DOHH2 (cell line): Measurements from ENCODE around the gene FMNL1.

Experiments
- H3F3A ChIP-seq: fragments of 200-600 bp; sonication (generic), shearing (Covaris generic); 2 replicates; pipeline ENCODE4 v1.6.0; 2016; ENCODE audit warnings: antibody characterized with exemption, mild to moderate bottlenecking; ENCODE audit not compliant: control insufficient read depth, insufficient read depth
- H3K27ac ChIP-seq: fragments of 200-600 bp; sonication (generic); 2 replicates; pipeline ENCODE4 v1.5.1; 2014; ENCODE audit warnings: low read depth, mild to moderate bottlenecking, low read length, moderate library complexity
- H3K27me3 ChIP-seq: fragments of 200-600 bp; sonication (generic); 2 replicates; pipeline ENCODE4 v1.6.1; 2014; ENCODE audit warnings: mild to moderate bottlenecking, low read length, mixed read lengths; ENCODE audit not compliant: control insufficient read depth
- H3K36me3 ChIP-seq: fragments of 200-600 bp; sonication (generic); 2 replicates; pipeline ENCODE4 v1.6.1; 2014; ENCODE audit warnings: mild to moderate bottlenecking, low read length, moderate library complexity, mixed read lengths; ENCODE audit not compliant: control insufficient read depth
- H3K4me1 ChIP-seq: fragments of 200-600 bp; sonication (generic); 2 replicates; pipeline ENCODE4 v1.6.1; 2014; ENCODE audit warnings: mild to moderate bottlenecking, low read length, mixed read lengths; ENCODE audit not compliant: control insufficient read depth
- H3K4me2 ChIP-seq: fragments of 200-600 bp; sonication (generic); 2 replicates; pipeline ENCODE4 v1.6.0; 2014; ENCODE audit warnings: mild to moderate bottlenecking, low read length, moderate library complexity
- H3K4me3 ChIP-seq: fragments of 200-600 bp; sonication (generic); 2 replicates; pipeline ENCODE4 v1.5.1; 2014; ENCODE audit warnings: mild to moderate bottlenecking, low read length, mixed read lengths
- H3K79me2 ChIP-seq: fragments of 200-600 bp; sonication (generic); 2 replicates; pipeline ENCODE4 v1.6.1; 2014; ENCODE audit warnings: mild to moderate bottlenecking, low read length, mixed read lengths; ENCODE audit not compliant: control insufficient read depth
- H3K9me2 ChIP-seq: fragments of 200-600 bp; sonication (generic); replicated peaks from 2 replicates; pipeline ENCODE4 v1.6.1; 2014; ENCODE audit warnings: mild to moderate bottlenecking, low read length, mixed read lengths; ENCODE audit not compliant: control insufficient read depth
- H3K9me3 ChIP-seq: fragments of 200-600 bp; sonication (generic); 2 replicates; pipeline ENCODE4 v1.6.1; 2014; ENCODE audit warnings: antibody characterized with exemption, low read length, mixed read lengths; ENCODE audit not compliant: control insufficient read depth, insufficient read depth
- H4K20me1 ChIP-seq: fragments of 200-600 bp; sonication (generic); 2 replicates; pipeline ENCODE4 v1.6.0; 2014; ENCODE audit warnings: low read depth, mild to moderate bottlenecking, antibody characterized with exemption, low read length, moderate library complexity; ENCODE audit not compliant: control insufficient read depth, insufficient read depth
- CTCF ChIP-seq: fragments of 200-600 bp; sonication (generic); IDR thresholded peaks from one replicate; pipeline ENCODE4 v1.5.1; 2014; ENCODE audit warnings: antibody characterized with exemption, mild to moderate bottlenecking, low read depth, low read length; ENCODE audit not compliant: poor library complexity, severe bottlenecking
- EZH2phosphoT487 ChIP-seq: fragments of 200-600 bp; sonication (generic); IDR thresholded peaks from 2 replicates; pipeline ENCODE4 v1.6.1; 2017; ENCODE audit warnings: borderline replicate concordance, mild to moderate bottlenecking, antibody characterized with exemption, low read length, moderate library complexity, mixed read lengths

FMNL1 gene

DNA sequence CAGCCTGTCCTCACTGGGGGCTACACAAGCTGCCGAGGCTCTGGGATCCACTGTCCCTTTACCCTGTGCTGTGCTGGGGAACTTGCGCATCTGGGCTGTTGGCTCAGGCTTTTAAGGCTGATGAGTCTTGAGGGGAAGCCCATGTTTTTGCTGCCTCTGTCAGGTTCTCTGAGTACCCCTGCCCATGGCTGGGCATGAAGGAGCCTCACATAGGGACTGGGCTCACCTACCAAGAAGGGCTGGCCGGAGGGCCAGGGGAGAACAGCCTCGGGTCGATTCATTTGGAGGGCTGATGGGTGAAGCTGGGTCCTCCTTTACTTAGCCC is 14.6 kb downstream of the FMNL1 start:
- H3F3A ChIP-seq = peaks cover 4% of the 10 kb centered on the region
- no peaks in the 10 kb centered on the region for H3K9me2 ChIP-seq
- TF ChIP-seq EZH2phosphoT487 (no peak), CTCF (no peak)
- H3K4me3 ChIP-seq = no peak overlapping the region
- no peaks in the 10 kb centered on the region for H3K9me3 ChIP-seq
- H3K36me3 ChIP-seq = peaks cover 22% of the 10 kb centered on the region
- no peak overlapping the region for H3K27ac ChIP-seq
- H3K27me3 ChIP-seq = no peaks in the 10 kb centered on the region
- H3K4me2 ChIP-seq = no peak overlapping the region
- H3K79me2 ChIP-seq = no peaks in the 10 kb centered on the region
- H3K4me1 ChIP-seq = peaks cover 6% of the 10 kb centered on the region
- no peaks in the 10 kb centered on the region for H4K20me1 ChIP-seq

DNA sequence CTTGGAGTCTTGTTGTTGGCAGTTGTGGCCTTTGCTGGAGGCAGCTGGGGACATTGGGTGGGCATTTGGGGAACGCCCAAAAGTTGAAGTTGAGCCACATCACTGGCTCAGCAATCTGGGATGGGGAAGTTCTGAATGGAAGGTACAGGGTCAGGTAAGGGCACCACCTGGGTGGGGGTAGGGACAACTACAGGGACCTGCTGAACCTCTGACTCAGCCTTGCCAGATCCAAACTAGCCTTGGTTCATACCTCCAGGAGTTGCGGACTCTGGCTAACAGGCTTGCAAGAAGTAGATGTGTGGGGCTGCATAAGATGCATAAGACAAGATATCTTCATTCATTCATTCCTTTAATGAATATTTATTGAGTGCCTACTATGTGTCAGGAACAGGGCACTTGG is 16.0 kb downstream of the FMNL1 start:
- Histone ChIP-seq H3K27me3 (no peaks in the 10 kb centered on the region), H3K9me2 (no peaks in the 10 kb centered on the region), H3K4me2 (no peak overlapping the region), H3K4me3 (no peak overlapping the region), H3K36me3 (peaks cover 25% of the 10 kb centered on the region), H3F3A (peaks cover 4% of the 10 kb centered on the region), H4K20me1 (no peaks in the 10 kb centered on the region), H3K79me2 (no peaks in the 10 kb centered on the region), H3K9me3 (no peaks in the 10 kb centered on the region), H3K4me1 (peaks cover 6% of the 10 kb centered on the region), H3K27ac (no peak overlapping the region)
- TF ChIP-seq EZH2phosphoT487 = no peak
- TF ChIP-seq CTCF = no peak

- no peak overlapping the region for H3K27ac ChIP-seq
- no peaks in the 10 kb centered on the region for H3K9me2 ChIP-seq
- peaks cover 4% of the 10 kb centered on the region for H3F3A ChIP-seq
- peaks cover 31% of the 10 kb centered on the region for H3K36me3 ChIP-seq
- H3K4me1 ChIP-seq = peaks cover 6% of the 10 kb centered on the region
- H3K4me3 ChIP-seq = no peak overlapping the region
- no peak for TF ChIP-seq CTCF
- H3K79me2 ChIP-seq = no peaks in the 10 kb centered on the region
- no peaks in the 10 kb centered on the region for H3K9me3 ChIP-seq
- H3K4me2 ChIP-seq = no peak overlapping the region
- no peaks in the 10 kb centered on the region for H3K27me3 ChIP-seq
- H4K20me1 ChIP-seq = no peaks in the 10 kb centered on the region
Measured at GRCh38 chr17:45238155-45238774, 16.6 kb downstream of the FMNL1 start.
